Bronchial epithelial cell (primary cell): ENCODE results near the gene KLK10. TPM values are rescaled to one million over a fixed set of nuclear protein-coding genes. Genes with fewer than 3 reads are reported as not detected.
A peak's percentile ranks its signal among the peaks of the same experiment; 100 is the strongest.
"Not testable (repeated sequence)": the region's sequence is repeated elsewhere in the genome, so short reads cannot be mapped to it uniquely, and the experiment has no call there.

Source experiments
- DNase-seq: peaks from one replicate; pipeline ENCODE4 v3.0.0-alpha.2; 2010; ENCODE audit warnings: low read depth
- FAIRE-seq: peaks from 2 replicates; lab custom pipeline; 2011; peaks lifted over from hg19 to GRCh38; lab: Jason Lieb, UNC
- H3K27me3 ChIP-seq: 2 replicates; pipeline ENCODE4 v1.5.1; 2011; ENCODE audit warnings: low read length; ENCODE audit not compliant: control insufficient read depth, insufficient read depth
- H3K36me3 ChIP-seq: 2 replicates; pipeline ENCODE4 v1.5.1; 2011; ENCODE audit warnings: low read length; ENCODE audit not compliant: control insufficient read depth, insufficient read depth
- H3K4me3 ChIP-seq: 2 replicates; pipeline ENCODE4 v1.5.1; 2011; ENCODE audit warnings: mild to moderate bottlenecking, low read depth, low read length, control low read depth
- total RNA-seq: library from RNA; depleted of rRNA; stranded (reverse); fragments of >200 nt; gene quantifications from 2 replicates; pipeline ENCODE4 v1.2.1, GENCODE V29; 2014
- TF ChIP-seq, protein P1 (sequence below): IDR thresholded peaks from 2 replicates; pipeline ENCODE4 v1.5.1; 2011; ENCODE audit warnings: mild to moderate bottlenecking, moderate library complexity, low read length, control low read depth, inconsistent platforms; ENCODE audit not compliant: insufficient read depth, severe bottlenecking

The KLK10 gene
- total RNA-seq, 1 donor from 2014 or later, result 6.6 TPM

DNA sequence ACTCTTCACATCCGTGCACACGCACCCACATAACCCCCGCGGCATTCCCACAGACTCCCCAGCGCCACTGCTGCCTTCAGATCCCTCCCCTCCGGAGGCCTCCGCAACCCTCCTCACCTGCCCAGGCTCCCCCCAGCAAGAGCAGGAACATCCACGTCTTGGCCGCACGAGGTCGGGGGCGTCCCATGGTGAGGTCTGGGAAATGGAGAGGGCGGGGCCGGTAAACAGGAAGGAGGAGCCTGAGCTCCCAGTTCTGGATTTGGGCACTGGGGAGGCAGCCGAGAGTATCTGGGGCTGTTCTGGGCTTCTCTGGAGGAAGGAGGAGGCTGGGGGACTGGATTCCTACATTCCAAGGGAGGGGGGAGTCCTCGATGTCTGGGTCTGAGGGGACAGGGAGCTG is 18.5 kb downstream of the KLK10 start:
- DNase-seq, result no peak
- no peak for FAIRE-seq
- Histone ChIP-seq H3K36me3 (no peaks in the 10 kb centered on the region), H3K4me3 (no peak overlapping the region), H3K27me3 (no peaks in the 10 kb centered on the region)
- TF ChIP-seq, protein P1, sequence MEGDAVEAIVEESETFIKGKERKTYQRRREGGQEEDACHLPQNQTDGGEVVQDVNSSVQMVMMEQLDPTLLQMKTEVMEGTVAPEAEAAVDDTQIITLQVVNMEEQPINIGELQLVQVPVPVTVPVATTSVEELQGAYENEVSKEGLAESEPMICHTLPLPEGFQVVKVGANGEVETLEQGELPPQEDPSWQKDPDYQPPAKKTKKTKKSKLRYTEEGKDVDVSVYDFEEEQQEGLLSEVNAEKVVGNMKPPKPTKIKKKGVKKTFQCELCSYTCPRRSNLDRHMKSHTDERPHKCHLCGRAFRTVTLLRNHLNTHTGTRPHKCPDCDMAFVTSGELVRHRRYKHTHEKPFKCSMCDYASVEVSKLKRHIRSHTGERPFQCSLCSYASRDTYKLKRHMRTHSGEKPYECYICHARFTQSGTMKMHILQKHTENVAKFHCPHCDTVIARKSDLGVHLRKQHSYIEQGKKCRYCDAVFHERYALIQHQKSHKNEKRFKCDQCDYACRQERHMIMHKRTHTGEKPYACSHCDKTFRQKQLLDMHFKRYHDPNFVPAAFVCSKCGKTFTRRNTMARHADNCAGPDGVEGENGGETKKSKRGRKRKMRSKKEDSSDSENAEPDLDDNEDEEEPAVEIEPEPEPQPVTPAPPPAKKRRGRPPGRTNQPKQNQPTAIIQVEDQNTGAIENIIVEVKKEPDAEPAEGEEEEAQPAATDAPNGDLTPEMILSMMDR, result no peak

DNA sequence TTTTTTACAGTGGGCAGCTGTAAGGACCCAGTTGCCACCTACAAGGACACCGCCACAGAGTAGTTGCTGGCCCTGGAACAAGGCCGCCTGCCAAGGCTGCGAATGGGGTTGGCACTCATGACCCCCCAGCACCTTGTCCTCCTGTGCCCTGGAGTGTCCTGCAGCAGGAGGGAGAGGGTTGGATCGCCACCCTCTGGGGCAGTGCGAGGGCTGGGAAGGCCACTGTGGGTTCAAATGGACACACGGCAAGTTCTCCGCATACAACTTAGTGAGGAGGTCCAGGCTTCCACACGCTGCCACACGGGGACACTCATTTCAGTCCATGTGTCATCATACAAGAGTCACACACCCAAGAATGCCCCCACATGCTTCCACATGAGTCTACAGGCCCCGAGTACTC is 19.1 kb downstream of the KLK10 start:
- no peak for DNase-seq
- no peaks in the 10 kb centered on the region for H3K27me3 ChIP-seq
- H3K36me3 ChIP-seq, result no peaks in the 10 kb centered on the region
- TF ChIP-seq, protein P1, result no peak
- H3K4me3 ChIP-seq, result no peak overlapping the region
- FAIRE-seq, result peak; percentile 60

DNA sequence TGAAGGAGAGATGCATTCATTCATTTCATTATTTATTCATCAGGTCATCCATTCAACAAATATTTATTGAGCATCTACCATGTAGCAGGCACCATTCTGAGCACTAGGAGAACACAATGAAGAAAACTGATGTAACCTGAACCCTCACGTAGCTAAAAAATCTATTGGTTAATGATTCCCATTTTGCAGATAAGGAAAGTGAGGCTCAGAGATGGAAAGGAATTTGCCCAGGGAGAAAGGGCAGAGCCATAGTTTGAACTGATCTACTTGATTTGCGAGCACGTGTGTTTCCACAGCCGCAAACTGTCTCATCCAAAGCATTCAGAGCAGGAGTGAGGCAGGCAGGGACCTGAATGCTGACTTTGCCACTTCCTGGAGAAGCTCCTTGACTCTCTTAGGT is 20.8 kb downstream of the KLK10 start:
- TF ChIP-seq, protein P1, result no peak
- Histone ChIP-seq H3K27me3 (no peaks in the 10 kb centered on the region), H3K36me3 (no peaks in the 10 kb centered on the region), H3K4me3 (no peak overlapping the region)
- FAIRE-seq (no peak), DNase-seq (no peak)

DNA sequence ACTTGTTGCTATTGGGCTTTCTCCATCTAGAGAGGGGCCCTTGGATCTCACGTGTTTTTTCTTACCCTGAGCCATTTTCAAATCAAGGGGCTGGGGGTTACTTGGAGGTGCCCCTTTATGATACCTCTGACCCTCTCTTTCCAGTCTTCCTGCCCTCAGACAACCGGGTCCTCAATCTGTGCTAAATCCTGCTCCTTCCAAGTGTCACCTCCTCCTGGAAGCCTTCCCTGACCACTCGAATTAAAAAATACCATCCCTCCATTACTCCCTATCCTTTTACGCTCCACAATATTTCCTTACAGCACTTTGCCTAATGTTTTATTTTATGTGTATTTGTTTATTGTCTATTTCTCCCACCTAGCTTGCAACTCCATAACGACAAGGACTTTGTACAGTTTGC is 21.4 kb downstream of the KLK10 start:
- TF ChIP-seq, protein P1, result no peak
- Histone ChIP-seq H3K27me3 (no peaks in the 10 kb centered on the region), H3K36me3 (no peaks in the 10 kb centered on the region), H3K4me3 (no peak overlapping the region)
- DNase-seq, result no peak
- no peak for FAIRE-seq

DNA sequence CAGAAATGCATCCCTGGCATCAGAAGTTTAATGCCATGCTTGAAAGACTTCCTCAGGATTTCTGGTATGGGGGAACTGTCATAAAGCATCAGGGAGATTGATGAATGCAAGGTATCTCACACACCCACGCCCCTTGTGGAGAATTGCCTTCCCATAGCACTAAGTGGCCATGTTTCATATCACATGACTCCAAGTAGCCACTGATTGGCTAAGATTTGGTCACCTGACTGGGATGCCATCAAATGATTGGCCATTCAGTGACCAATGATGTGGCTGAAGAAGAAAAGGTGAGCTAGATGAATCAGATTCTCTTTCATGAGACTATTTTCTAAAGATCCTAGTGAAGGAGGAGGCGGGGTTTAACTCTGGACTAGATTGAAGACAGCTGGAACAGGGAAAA is 25.4 kb downstream of the KLK10 start:
- FAIRE-seq (no peak), DNase-seq (no peak)
- Histone ChIP-seq H3K36me3 (no peaks in the 10 kb centered on the region), H3K4me3 (no peak overlapping the region), H3K27me3 (no peaks in the 10 kb centered on the region)
- TF ChIP-seq, protein P1, result no peak

DNA sequence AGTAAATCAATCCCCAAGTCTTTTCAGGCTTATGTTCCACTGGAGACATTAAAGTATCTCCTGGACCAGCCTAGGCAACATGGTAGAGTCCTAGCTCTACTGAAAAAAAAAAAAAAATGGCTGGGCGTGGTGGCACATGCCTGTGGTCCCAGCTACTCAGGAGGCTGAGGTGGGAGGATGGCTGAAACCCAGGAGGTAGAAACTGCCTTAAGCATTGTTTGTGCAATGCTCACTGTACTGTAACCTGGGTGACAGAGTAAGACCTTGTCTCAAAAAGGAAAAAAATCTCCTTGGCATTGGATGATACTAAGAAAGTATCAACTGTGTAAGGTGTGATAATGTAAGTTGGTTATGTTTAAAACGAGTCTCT is 26.9 kb downstream of the KLK10 start:
- H3K36me3 ChIP-seq, result no peaks in the 10 kb centered on the region
- TF ChIP-seq, protein P1, result no peak
- H3K27me3 ChIP-seq, result no peaks in the 10 kb centered on the region
- no peak overlapping the region for H3K4me3 ChIP-seq
- DNase-seq (peak; percentile 61), FAIRE-seq (no peak)

DNA sequence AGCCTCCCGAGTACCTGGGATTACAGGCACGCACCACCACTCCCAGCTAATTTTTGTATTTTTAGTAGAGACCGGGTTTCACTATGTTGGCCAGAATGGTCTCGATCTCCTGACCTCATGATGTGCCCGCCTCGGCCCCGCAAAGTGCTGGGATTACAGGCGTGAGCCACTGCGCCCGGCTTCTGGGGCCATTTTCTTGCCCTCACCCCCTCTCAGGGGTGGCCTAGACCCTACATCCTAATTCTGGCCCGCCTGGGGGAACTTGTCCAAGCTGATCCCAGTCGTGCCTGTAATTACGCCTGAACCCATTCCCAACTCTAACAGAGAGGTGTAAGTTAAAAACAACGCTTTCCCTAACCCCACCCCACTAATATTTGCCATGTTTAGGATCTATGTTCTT is 35.1 kb downstream of the KLK10 start:
- H3K27me3 ChIP-seq, H3K36me3 ChIP-seq, H3K4me3 ChIP-seq, DNase-seq, FAIRE-seq: not testable (repeated sequence)
